Measurements from ENCODE around the gene PACS2. TPM values are rescaled to one million over a fixed set of nuclear protein-coding genes. Genes with fewer than 3 reads are reported as not detected.
"Not testable (repeated sequence)": the region's sequence is repeated elsewhere in the genome, so short reads cannot be mapped to it uniquely, and the experiment has no call there.

Gene PACS2
- polyA plus RNA-seq, 1 donor = 88.1 TPM

DNA sequence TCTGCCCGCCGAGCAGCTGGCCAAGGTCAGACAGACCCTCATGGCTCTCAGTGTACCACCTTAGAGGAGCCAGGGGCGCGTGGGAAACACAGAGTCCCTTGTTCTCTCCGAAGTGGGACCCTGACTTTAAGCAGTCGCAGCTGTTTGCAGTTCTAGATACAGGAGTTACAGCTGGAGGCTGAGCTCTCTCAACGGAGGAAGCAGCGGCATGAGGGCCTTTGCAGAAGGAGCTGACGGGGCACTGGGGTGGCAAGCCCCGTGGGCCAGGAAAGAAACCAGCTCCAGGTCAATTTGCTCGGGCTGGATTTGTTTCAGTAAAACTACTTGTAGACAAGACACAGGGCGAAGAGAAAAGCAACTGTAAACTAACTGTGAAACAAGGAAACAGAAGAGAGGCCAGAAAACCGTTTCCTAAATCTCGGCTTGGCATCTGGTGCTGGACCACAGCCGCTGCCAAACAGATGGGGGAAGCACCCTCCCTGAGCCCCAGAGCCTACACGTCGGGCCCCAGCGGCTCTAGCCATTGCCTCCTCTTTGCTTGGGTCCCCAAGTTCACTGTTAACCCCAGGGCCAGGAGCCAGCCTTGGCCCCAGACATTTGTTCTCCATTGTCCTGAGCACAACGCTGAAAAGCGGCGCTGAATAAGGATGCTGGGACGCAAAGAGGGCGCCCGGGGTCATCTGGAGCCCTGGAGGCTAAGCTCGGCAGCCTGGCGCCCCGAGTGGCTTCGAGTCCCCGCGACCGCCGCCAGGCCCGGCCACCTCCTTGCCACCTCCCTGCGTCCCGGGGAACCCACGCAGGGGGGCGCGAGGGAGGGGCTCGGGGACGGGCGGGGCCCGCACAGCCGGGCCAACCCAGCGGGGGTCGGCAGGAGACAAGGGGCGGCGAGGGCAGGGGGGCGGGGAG, 914 bp upstream of the PACS2 start:
- no peak for DNase-seq (ENCODE audit: low read depth)

DNA sequence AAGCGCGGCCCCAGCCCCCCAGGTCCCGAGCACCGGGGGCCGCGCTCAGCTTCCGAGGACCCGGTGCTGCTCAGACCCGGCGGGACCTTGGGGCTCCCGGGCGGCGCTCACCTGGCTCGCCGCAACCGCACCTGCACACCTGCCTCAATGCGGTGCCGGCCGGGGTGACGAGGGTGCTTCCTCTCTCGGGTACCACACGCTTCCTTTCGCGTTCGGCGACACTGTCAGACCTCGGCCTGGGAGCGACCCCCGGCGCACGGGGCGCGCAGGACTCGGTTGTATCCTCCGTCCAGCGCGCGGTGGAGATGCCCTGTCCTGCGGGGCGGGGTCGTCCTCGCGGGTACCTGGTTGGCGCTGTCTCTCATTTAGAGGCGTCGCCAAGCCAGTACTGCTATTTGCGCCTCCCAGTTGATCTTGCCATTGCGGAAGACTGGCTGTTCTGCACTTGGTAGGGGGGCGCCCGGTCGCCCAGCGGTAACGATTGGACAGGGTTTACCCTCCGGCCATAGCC, 718 bp downstream of the PACS2 start:
- DNase-seq (ENCODE audit: low read depth) = no peak

DNA sequence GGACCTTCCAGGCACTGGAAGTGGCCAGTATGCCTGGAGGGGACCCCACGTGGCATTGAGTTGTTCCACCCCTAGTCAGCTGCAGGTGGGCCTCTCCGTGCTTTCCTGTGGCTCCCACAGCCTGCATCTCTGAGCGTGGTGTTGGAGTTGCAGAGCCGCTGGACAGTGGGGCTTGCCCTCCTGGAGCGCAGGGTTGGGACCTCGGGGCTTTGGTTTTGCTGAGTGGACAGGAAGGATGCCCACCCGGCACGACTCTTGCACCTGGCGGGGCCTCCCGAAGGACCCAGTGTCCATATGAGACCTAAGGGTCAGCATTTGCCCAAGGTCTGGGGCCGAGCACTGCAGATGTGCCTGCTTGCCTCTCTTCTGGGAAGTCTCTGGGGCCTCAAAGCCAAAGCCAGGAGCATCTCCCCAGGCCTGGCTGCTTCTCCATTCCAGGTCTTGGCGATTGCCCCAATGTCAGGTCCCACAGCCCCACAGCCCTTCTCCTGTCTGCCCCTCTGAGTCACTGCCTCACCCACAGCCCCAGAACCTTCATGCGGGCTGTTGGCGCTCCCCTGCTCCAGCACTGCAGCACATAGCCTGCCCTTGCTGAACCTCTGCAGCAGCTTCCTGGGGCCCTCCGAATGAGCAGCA, 1.5 kb downstream of the PACS2 start:
- DNase-seq (ENCODE audit: low read depth) = no peak

DNA sequence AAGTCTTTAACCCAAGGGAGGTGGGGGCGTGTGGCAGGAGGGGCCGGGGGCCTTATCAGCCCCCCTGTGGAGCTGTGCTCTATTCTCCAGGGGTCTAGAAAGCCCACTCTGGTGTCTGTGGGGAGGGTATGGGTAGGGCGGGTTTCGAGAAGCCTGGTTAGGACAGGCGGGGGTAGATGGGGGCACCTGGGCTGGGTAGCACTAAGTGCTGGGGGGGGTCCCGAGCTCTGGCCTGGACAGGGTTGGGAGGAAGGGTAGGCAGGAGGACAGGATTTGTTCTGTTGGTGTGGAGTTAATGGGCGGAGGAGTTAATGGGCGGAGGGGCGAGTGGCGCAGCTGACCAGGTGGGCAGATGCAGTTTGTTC, 2.0 kb downstream of the PACS2 start:
- no peak for DNase-seq (ENCODE audit: low read depth)

DNA sequence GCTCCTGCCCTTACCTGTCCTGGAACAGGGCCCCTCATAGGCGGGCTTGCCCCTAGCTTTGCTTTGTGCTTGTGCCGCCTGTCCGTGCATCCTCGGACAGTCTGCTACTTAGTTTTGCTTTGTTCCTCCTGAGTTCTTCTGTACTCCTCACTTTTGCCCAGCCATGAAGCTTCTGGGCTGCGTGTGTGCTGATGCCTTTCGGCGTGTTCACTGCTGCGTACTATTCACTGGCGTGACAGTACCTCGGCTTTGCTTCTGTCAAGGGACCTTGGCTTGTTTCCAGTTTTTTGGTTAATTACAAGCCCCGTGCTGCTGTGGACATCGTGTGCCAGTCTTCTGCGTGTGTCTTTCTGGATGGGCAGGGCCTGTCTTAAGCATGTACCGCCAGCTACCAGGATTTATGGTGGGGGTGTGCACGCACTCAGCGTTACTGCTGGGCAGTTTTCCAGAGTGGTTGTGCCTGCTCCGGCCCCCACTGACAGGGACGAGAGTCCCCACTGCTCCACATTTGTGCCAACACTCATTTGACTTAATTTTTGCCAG, 2.5 kb downstream of the PACS2 start:
- no peak for DNase-seq (ENCODE audit: low read depth)

DNA sequence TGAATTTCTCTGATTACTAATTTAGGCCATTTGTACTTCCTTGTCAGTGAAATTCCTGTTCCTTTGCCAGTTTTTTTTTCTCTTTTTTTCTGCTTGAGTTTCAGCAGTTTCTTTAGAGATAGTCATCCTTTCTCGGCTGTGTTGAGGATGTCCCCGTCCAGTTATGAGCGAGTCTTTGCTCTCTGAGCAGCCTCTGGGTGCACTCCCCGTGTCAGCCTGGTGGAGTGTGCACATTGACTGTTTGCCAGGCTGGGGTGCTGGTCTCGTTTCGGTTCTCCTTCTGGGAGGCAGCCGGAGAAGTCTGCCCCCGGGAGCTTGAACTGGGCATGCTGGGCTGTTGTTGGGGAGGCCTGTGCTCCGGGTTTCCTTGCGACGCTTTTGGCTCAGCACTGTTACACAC, 3.0 kb downstream of the PACS2 start:
- no peak for DNase-seq (ENCODE audit: low read depth)

DNA sequence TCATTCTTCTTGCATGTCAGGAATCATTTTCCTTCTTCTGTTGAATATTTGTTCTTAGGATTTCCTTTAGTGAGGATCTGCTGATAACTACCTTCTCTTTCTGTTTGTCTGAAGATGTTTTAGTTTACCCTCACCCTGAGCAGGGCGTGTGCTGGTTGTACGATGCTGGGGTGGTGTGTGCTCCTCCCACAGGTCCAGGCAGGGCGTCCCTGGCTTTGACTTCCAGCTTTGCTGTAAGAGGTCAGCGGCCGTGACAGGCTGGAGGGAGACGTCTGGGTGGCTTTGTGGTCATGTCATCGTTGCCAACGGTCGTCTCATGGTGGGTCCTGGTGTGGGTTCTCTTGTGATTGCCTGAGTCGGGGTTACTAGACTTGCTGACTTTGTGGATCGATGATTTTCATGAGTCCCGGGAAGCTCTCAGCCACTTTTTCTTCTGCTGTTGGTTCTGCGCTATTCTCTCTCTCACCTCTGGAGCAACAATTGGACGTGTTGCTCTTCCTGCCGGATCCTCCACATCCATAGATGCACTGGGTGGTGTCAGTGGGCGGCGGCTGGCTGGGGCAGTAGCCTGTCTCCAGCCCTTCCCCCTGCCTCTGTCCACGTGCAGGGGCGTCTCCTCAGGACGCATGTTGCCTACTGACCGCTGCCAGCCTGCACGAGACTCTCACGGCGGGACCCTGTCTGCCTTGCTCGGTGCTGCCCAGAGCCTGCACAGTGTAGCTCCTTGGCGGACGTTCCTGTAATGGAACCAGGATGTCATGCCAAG, 8.4 kb downstream of the PACS2 start:
- DNase-seq (ENCODE audit: low read depth) = no peak

DNA sequence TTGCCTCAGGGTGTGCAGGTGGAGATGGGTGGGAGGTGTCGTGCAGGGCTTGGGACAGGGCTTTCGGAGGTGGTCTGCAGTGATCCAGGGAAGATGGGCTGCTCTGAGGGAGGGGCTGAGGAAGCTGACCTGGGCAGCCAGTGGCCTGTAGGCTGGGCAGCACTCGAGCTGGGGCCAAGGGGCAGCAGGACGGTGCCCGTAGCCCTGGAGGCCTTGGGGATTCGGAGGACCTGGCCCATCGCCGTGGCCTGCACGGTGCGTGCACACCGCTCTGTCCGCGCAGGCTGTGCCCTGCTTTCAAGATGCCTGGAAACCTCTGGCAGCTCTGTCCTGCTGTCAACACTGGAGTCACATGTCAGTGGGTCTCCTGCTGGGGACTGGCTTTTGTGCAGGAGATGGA, 9.1 kb downstream of the PACS2 start:
- DNase-seq (ENCODE audit: low read depth) = no peak

DNA sequence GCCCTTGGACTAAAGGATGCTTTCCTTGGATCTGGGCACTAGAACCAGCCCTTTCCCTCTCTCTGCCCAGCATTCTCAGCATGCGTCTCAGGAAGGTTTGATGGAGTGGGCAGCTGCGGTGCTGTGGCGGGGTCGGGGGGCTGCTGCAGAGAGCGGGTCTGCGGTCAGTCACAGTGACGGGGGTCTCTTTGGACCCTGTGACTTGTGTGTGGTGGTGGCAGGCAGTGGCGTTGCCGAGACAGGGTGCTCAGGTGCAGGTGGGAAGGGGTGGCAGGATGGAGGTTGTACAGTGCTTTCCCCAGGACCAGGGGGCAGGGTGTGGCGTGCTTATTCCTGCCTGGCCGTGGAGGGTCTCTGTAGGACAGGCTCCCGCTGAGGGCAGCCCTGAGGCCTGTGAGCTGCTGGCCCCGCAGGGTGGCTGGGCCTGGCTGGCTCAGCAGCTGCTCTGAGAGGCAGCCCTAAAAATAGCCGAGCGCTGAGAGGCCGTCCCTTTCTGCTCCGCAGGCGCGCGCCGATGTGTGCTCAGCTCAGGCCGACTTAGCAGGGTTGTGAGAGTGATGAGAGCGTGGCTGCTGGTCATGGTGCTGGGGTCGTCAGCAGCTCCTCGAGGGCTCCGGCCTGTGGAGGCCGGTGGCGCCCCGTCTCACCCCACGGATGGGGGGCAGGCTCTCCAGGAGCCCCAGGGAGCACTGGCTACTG, 9.7 kb downstream of the PACS2 start:
- no peak for DNase-seq (ENCODE audit: low read depth)

DNA sequence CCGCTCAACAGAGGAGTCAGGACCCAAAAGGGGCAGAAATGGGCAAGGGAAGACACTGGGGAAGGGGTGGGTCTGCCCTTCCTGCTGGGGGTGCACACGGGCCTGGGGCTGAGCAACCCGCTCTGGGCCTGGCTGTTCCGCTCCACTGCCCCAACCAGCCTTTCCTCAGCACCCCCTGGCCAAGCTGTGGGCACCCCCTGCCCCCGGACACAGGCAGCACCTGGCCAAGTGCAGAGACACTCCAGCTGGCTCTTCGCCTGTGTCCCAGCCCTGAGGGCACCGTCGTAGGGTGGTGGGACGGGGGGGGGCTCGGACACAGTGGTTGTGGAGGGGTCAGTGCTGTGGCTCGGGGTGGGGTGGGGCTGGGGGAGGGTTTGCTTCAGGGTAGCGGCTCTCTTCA, 10.3 kb downstream of the PACS2 start:
- DNase-seq (ENCODE audit: low read depth) = no peak

DNA sequence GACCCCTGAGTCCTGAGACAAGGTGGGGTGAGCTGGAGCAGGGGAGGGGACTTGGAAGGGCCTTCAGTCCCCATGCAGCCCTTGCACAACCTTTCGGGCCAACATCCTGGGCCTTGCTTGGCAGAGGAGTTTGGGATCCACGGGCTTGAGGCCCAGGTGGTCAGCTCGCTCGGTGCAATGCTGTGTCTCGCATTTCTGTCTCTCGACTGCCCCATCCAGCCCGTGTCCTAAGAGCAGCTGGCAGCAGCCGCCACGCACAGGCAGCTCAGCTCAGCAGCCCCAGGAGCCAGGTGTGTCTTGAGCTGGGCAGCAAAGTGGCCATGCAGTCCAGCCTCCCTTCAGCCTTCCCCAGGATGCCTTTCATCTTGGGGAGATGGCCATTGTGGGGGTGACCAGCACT, 10.8 kb downstream of the PACS2 start:
- DNase-seq (ENCODE audit: low read depth) = no peak

DNA sequence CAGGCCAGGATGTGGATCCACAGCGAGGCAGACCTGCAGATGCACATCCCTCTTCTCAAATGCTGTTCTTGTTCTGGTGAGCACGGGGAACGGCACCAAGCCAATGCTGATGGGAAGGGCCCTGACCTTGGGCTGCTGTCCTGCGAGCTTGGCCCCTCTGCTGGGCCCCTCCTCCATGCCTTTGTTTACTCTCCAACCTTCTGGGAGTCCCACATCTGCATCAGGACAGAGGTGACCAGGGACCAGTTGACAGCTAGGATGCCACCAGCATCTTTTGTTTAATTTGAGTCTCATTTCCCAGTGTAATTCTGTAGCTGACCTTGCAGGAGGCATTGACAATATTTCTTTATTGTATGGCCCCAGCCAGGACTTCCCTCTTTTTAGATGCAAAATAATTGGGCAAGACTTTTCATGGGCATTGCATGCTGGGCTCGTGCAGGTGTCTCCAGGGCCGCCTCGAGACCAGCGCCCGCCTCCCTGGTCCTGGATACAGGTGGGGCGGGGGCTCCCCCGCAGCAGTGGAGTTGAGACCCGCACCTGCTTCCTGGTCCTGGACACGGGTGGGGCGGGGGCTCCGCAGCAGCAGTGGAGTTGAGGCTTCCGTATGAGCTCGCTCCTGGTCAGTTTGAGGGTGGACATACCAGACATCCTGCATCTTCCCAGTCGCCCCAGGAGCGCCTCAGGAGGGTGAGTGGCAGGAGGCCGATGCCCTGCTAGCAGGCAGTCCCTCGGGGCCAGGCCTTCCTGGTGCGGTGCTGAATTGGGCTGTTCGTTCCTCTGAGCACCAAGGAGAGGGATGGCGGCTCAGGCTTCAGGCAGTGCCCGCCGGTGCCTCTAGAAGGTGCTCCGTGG, 11.4 kb downstream of the PACS2 start:
- DNase-seq (ENCODE audit: low read depth) = no peak

DNA sequence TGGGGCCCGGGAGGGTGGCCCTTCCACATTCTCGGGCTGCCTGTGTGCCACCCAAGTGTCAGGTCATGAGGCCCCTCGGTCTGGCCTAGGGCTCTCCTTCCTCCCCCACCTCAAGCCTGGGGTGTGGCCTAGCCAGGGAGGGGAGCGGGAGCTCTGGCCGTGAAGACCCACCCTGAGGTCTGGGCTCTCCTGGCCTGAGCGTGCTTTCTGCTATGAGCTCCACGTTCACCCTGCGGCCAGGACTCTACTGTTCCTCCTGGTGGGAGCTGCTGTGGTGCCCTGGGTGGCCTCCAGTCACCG, 12.0 kb downstream of the PACS2 start:
- DNase-seq (ENCODE audit: low read depth) = no peak

DNA sequence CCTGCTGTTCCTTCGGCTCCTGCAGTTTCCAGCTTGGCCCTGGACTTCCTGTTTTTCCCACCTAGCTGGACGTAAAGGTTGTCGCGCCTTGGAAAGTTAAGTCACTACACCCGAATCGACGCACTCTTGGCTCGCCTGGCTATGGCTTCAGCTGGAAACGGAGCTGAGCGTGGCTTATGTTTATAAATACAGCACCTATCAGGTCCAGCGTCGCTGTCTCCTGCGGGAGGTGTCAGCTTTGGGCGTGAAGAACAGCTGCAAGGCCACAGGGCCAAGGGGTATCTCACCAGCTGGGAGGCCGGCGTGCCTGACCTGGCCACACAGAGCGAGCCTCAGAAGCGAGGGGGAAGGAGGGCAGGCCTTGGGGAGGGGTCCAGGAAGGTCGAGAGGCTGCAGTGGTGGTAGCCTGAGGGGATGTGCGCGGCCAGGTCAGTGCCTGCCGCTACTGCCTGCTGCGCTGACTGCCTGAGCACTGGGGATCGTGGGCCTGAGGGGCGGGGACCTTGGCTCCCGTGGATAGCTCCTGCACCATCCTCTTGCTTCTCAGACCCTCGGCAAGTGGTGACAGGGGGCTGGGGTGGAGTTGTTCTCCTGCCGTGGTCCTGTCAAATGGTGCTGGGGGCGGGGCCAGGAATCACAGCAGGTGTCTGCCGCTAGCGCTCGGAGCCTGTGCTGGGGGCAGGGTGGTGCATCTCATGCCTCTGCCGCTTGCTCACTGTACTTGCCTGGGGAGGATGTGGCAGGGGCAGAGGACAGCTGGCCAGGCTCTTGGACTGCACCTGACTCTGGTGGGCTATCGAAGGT, 12.5 kb downstream of the PACS2 start:
- no peak for DNase-seq (ENCODE audit: low read depth)

DNA sequence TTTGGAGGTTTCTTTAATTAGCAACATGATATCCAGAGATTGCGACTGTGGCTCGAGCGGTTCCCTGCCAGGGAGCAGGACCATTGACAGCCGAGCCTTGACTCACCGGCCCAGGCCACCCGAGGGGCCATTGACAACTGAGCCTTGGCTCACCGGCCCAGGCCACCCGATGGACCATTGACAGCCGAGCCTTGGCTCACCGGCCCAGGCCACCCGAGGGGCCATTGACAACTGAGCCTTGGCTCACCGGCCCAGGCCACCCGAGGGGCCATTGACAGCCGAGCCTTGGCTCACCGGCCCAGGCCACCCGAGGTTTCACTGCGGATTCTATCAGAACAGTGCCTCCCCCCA, 13.1 kb downstream of the PACS2 start:
- not testable (repeated sequence) for DNase-seq (ENCODE audit: low read depth)

DNA sequence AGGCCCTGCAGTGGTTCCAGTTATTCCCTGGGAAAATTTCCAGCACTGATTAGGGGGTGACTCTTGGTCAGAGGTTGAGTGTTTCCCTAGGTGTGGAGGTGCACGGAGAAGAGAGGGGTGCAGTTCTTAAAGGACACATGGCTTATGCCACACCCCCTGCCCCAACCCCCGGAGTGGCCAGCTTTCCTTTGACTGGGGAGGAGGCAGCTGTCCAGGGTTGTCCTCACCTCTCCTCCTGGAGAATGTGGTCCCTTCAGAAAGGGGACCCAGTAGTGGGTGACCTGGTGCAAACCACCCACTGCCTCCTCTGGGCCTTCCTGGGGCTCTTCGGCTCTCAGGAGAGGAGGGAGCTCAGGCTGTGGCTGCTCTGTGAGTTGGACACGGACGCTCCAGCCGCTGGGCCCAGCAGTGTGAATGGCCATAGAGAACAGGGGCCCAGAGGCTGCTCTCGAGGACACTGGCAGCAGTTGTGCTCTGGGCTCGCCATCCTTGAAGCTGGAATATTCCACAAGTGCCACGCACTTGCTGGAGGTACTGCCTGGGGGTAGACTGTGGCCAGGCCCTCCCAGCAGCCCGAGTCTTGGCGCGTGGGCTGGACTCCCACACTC, 13.6 kb downstream of the PACS2 start:
- no peak for DNase-seq (ENCODE audit: low read depth)

DNA sequence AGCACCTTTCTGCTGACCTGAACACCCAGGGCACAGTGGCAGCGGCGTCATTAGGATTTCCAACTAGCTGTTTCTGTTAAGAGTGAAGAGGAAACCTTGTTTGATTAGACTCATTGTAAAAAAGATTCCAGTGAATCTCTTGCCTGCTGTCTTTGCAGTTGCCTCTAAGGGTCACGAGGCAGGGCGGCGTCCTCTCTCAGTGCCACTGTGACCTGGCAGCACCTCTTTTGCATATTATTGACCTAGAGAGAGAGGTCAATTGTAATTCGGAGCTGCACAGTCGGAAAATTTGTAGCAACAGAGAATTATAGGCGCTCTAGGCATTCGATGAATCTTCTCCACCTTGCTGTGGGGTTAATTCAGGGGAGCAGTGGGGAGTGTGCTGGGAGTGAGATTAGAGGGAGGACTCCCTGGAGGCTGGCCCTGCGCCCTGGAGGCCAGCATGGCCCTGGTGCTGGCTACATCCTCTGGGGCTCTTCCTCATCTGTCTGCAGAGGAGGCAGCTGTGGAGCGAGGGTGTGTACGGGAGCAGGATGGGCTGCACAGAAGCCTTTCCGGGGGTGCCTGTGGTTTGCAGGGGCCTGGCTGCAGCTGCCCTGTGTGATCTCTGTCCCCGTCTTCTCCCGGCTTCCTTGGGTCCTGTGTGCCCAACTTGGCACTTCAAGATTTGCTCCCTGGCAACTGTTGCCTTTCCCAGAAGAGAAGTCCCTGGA, 14.3 kb downstream of the PACS2 start:
- no peak for DNase-seq (ENCODE audit: low read depth)

DNA sequence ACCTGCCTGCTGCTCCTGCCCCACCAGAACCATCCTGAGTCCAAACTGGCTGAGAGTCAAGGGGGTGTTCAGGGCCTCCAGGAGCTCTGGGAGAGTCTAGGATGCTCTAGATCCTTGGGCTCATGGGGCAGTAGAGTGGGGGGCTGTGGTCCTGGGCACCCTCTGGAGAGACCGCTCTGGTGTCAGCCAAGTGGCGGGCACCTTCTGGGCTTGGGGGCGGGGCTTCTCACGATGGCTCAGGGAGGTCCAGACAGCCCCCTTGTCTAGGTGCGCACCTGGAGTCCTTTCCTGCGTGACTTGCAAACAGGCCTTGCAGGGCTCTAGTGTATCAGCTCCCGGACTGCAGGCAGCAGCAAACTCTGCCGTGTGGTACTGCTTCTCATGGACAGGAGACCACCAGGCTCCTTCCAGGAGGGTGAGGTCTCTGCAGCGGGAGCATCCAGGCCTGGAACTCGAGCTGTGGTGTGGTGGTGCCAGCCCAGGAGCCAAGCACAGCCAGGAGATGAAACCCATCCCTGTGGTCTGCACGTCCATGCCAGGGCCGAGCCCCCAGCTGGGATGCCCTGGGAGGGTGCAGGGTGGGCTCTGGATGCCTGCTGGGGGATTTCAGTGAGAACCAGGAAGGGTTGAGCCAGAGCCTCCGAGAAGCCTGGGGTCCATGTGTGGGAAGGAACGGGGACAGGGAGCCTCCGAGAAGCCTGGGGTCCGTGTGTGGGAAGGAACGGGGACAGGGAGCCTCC, 15.0 kb downstream of the PACS2 start:
- no peak for DNase-seq (ENCODE audit: low read depth)

All from forelimb muscle (tissue), 1 donor.